ENCODE data around the gene TGFBI.

DNA sequence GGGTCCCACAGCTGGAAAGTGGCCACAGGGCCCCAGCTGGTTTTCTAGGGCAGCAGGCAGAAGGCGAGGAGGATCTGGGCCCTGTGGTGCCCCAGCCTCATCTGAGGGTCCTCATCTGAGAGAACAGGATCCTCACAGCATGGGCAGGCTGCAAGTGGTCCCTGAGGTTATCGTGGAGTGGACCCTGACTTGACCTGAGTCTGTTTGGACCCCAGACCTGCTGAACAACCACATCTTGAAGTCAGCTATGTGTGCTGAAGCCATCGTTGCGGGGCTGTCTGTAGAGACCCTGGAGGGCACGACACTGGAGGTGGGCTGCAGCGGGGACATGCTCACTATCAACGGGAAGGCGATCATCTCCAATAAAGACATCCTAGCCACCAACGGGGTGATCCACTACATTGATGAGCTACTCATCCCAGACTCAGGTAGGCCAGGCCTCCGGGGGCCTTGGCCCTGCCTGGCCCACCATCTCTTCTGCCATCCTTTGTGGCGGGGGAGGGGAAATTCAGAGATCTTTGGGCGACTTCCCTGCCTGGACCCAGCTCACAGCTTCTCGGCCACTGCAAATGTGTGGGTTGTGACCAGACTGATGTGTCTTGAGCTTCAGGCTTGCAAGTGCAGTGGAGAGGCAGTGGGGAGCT lies 24.0 kb downstream of the TGFBI start:
- TF ChIP-seq CTCF (IDR thresholded peaks at IDR 0.05): no peak
- TF ChIP-seq POLR2A (IDR thresholded peaks at IDR 0.05): no peak
